Smooth muscle cell (in vitro differentiated cells): ENCODE results near the gene PRKG2. TPM values are rescaled to one million over a fixed set of nuclear protein-coding genes. Genes with fewer than 3 reads are reported as not detected.

Experiments
- DNase-seq: peaks from one replicate; lab custom pipeline; 2025; ENCODE audit not compliant: unreplicated experiment; lab: John Stamatoyannopoulos, UW
- H2AFZ ChIP-seq: fragments of 200-600 bp; sonication (generic); 2 replicates; pipeline ENCODE4 v1.6.0; 2016; ENCODE audit warnings: antibody characterized with exemption, low read depth, mild to moderate bottlenecking
- H3F3A ChIP-seq: fragments of 200-600 bp; sonication (generic); 2 replicates; pipeline ENCODE4 v1.6.0; 2017; ENCODE audit warnings: antibody characterized with exemption, low read depth
- H3K27ac ChIP-seq: fragments of 200-600 bp; sonication (generic); 2 replicates; pipeline ENCODE4 v1.5.1; 2016; ENCODE audit warnings: low read depth, mild to moderate bottlenecking
- H3K27me3 ChIP-seq: fragments of 200-600 bp; sonication (generic); 2 replicates; pipeline ENCODE4 v1.6.1; 2016; ENCODE audit warnings: low read depth, mild to moderate bottlenecking
- H3K36me3 ChIP-seq: fragments of 200-600 bp; sonication (generic); 2 replicates; pipeline ENCODE4 v1.5.1; 2016; ENCODE audit warnings: low read depth
- H3K4me1 ChIP-seq: fragments of 200-600 bp; sonication (generic); 2 replicates; pipeline ENCODE4 v1.5.1; 2016; ENCODE audit warnings: low read depth
- H3K4me2 ChIP-seq: fragments of 200-600 bp; sonication (generic); 2 replicates; pipeline ENCODE4 v1.6.0; 2016; ENCODE audit warnings: mild to moderate bottlenecking
- H3K4me3 ChIP-seq: fragments of 200-600 bp; sonication (generic); 2 replicates; pipeline ENCODE4 v1.5.1; 2016; ENCODE audit warnings: mild to moderate bottlenecking
- H3K79me2 ChIP-seq: fragments of 200-600 bp; sonication (generic); 2 replicates; pipeline ENCODE4 v1.6.0; 2016; ENCODE audit warnings: low read depth, mild to moderate bottlenecking
- H3K9ac ChIP-seq: fragments of 200-600 bp; sonication (generic); 2 replicates; pipeline ENCODE4 v1.6.0; 2016; ENCODE audit warnings: low read depth
- H3K9me3 ChIP-seq: fragments of 200-600 bp; sonication (generic); replicated peaks from 2 replicates; pipeline ENCODE4 v1.5.1; 2016; ENCODE audit warnings: low read depth
- H4K20me1 ChIP-seq: fragments of 200-600 bp; sonication (generic); 2 replicates; pipeline ENCODE4 v1.6.0; 2016; ENCODE audit warnings: low read depth
- CTCF ChIP-seq: fragments of 200-600 bp; sonication (generic); IDR thresholded peaks from 2 replicates; pipeline ENCODE4 v1.5.1; 2017; ENCODE audit warnings: borderline replicate concordance, mild to moderate bottlenecking, antibody characterized with exemption; ENCODE audit not compliant: insufficient read depth, poor library complexity, severe bottlenecking
- WGBS: methylation state at CpG from one replicate; pipeline ENCODE4 v1.1.7; 2016; ENCODE audit warnings: low lambda C conversion rate; 5-methylcytosine and 5-hydroxymethylcytosine counted together
- polyA plus RNA-seq: library from polyadenylated mRNA; unstranded; fragments of >200 nt; fragmentation: Nextera tagmentation; extraction: Ambion mirVana; gene quantifications from 2 replicates; pipeline ENCODE4 v1.2.1, GENCODE V29; 2016
- total RNA-seq: library from RNA; depleted of rRNA; stranded (reverse); fragments of >200 nt; gene quantifications from 2 replicates; pipeline ENCODE4 v1.2.3, GENCODE V29; 2014

PRKG2 gene
- total and polyA plus RNA-seq, 2 experiments from 2014 or later, result 0.09 TPM; not detected in 1

DNA sequence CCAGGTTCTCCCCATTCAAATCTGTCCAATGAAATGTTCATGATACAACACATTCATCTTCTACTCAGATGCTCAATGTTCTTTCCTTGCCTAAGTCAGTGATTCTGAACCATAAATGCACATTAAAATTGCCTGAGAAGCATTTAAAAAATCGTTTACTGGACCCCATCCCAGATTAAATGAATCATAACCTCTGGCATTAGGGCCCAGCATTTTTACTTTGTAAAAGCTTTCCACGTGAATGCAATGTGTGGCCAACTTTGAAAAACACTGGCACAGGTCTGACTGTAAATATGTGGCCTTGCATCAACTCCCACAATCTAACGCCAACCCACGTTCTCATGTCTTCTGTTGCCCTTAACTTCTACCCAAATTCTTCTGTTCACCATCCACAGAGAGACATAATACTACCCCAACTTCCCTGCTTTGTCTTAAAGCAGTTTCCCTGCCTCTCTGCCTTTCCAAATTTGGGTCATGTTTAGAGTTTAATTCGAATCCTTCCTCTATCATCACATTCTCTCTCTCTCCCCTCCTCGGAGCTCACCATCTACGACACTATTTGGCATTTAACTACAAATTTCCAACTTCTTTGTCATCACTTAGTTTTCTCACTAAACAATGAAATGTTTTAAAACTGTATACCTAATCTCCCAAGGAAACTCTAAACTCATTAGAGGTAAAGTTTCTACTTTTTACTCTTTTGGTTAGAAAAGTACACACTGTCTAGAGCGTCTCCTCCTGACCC is 78.7 kb downstream of the PRKG2 start:
- no peaks in the 10 kb centered on the region for H3F3A ChIP-seq
- WGBS, result 88% methylated on average over 8 of the region's 8 CpGs
- no peak for DNase-seq
- no peaks in the 10 kb centered on the region for H3K36me3 ChIP-seq
- no peak overlapping the region for H3K4me2 ChIP-seq
- no peaks in the 10 kb centered on the region for H3K4me1 ChIP-seq
- no peak overlapping the region for H3K4me3 ChIP-seq
- H3K79me2 ChIP-seq, result no peaks in the 10 kb centered on the region
- no peaks in the 10 kb centered on the region for H3K9me3 ChIP-seq
- H3K27me3 ChIP-seq, result no peaks in the 10 kb centered on the region
- no peak overlapping the region for H3K27ac ChIP-seq
- H3K9ac ChIP-seq, result no peak overlapping the region
- no peak overlapping the region for H2AFZ ChIP-seq
- H4K20me1 ChIP-seq, result no peaks in the 10 kb centered on the region
- no peak for TF ChIP-seq CTCF

DNA sequence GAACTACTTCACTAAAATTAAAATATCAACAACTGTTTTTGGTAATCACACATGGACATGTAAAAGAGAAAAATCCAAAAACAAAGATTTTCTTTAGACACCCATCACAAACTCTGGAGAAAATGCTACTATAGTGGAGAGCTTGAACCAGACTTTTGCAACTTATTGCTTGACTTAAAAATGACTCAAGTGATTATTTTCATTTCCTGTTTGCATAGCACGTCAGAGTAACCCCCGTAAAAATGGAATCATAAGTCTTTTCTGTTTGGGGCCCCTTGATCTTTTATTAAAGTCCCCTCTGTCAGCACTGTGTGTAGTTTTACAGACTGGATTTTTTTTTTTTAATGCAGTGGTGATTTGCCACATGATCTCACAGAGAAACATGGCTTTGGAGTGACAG is 79.5 kb downstream of the PRKG2 start:
- TF ChIP-seq CTCF, result no peak
- H2AFZ ChIP-seq, result no peak overlapping the region
- no peaks in the 10 kb centered on the region for H3F3A ChIP-seq
- H3K4me1 ChIP-seq, result no peaks in the 10 kb centered on the region
- H3K27me3 ChIP-seq, result no peaks in the 10 kb centered on the region
- H3K79me2 ChIP-seq, result no peaks in the 10 kb centered on the region
- H3K27ac ChIP-seq, result no peak overlapping the region
- H3K4me2 ChIP-seq, result no peak overlapping the region
- DNase-seq, result no peak
- no peaks in the 10 kb centered on the region for H3K9me3 ChIP-seq
- no peak overlapping the region for H3K9ac ChIP-seq
- H4K20me1 ChIP-seq, result no peaks in the 10 kb centered on the region
- 43% methylated on average over 2 of the region's 2 CpGs for WGBS
- no peak overlapping the region for H3K4me3 ChIP-seq
- H3K36me3 ChIP-seq, result no peaks in the 10 kb centered on the region

GRCh38 chr4:81131563-81131962 is 83.5 kb downstream of the PRKG2 start:
- WGBS, result 94% methylated on average over 2 of the region's 2 CpGs

More at GRCh38 chr4:81131563-81131962, 83.5 kb downstream of the PRKG2 start:
- Histone ChIP-seq H3K36me3 (no peaks in the 10 kb centered on the region), H3K27me3 (no peaks in the 10 kb centered on the region), H3K9ac (no peak overlapping the region), H3K4me1 (no peaks in the 10 kb centered on the region), H2AFZ (no peak overlapping the region), H3K27ac (no peak overlapping the region), H3K4me3 (no peak overlapping the region), H3K9me3 (no peaks in the 10 kb centered on the region), H4K20me1 (no peaks in the 10 kb centered on the region), H3K79me2 (no peaks in the 10 kb centered on the region), H3F3A (no peaks in the 10 kb centered on the region), H3K4me2 (no peak overlapping the region)
- no peak for TF ChIP-seq CTCF
- DNase-seq, result no peak
